SHP77 (cell line): ENCODE results near the gene HEPACAM.
"Not testable (repeated sequence)": the region's sequence is repeated elsewhere in the genome, so short reads cannot be mapped to it uniquely, and the experiment has no call there.

ENCODE experiments used
- DNase-seq, 2 experiments: peaks; one replicate each; lab custom pipeline; 2025; lab: John Stamatoyannopoulos, UW

Gene HEPACAM

GRCh38 chr11:124935548-124936514 is at the start of gene HEPACAM:
Gene HEPACAM (minus strand): TSS chr11:124936047. CDS start chr11:124936006, 41 bp downstream.
- DNase-seq: no peak

DNA sequence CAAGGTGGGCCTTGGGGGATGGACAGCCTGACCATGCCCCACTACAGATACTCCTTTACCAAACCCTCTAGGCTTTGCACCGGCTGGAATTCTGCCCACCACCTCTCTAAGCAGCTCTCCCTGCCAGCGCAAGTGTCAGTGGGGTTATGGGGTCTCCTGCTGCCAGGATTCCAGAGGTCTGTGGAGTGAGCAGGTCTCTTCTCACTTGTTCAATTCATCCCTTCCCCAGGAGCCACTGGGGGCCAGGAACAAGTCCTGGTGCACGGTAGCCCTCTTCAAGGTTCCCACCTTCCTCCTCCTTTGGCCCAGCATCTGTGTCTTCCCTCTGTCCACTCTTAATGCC is 48.6 kb upstream of the HEPACAM start:
- no peak for DNase-seq

DNA sequence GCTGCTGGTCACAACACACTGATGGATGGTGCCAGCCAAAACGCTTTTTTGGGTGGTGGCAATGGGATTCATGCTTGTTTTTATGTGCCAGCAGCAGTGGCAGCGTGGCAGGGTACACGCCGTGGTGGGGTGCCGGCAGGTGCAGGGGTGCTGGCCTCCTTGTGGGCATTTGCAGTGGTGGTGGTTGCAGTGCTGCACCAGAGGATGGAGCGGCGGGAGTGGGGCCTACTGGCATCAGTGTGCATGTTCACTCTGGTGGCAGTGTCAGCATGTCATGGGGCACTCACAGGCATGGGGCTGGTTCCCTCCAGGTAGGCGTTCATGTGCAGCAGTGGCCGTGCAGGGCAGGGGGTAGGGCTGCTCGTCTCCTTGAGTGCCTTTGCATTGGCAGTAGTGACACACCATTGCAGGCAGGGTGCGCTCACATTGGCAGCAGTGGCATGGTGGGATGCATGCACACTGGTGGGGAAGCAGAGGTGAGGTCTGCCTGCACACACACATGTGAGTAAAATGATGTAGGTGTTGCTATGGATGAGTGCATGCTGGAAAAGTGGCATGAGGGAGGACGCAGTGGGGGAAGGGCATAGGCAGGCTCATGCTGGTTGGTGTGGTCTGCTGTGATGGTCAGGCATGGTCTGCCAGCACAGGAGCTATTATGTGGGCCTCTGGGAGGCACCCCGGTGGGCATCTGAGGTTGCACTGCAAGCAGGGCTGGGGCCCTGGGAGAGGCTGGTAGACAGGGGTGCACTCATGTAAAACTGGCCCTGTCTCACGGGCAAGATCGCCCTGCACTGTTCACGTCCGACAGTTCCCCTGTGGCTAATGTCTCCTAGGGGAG is 48.0 kb upstream of the HEPACAM start:
- no peak for DNase-seq

DNA sequence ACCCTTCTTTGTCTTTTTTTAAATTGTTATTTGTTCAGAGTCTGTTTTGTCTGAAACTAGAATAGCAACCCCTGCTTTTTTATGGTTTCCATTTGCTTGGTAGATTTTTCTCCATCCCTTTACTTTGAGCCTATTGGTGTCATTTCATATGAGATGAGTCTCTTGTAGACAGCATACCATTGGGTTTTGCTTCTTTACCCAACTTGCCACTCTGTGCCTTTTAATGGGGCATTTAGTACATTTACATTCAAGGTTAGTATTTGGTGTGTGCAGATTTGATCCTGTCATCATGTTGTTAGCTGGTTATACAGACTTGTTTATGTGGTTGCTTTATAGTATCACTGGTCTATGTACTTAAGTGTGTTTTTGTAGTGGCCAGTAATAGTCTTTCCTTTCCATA is 46.2 kb upstream of the HEPACAM start:
- DNase-seq: no peak

GRCh38 chr11:124978316-124978715 is 42.5 kb upstream of the HEPACAM start:
- no peak for DNase-seq

DNA sequence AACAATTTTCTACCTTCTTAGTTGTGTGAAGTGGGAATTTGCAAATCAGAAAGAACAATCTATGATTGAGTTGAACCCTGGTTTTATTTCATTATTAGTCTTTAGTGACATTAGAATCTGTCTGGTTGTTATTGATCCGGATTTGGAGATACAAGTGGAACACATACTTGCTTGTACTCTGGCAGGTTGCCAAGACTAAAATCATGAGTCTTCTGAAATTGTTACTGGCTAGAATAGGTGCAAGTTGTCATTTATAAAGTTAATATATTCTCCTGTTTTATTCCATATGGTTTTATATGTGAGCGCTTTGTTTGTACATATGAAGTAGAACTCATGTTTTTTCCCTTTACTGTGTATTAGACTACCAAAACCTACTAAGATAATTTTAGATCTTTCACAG is 41.2 kb upstream of the HEPACAM start:
- no peak for DNase-seq

GRCh38 chr11:124976531-124976930 is 40.7 kb upstream of the HEPACAM start:
- no peak for DNase-seq

DNA sequence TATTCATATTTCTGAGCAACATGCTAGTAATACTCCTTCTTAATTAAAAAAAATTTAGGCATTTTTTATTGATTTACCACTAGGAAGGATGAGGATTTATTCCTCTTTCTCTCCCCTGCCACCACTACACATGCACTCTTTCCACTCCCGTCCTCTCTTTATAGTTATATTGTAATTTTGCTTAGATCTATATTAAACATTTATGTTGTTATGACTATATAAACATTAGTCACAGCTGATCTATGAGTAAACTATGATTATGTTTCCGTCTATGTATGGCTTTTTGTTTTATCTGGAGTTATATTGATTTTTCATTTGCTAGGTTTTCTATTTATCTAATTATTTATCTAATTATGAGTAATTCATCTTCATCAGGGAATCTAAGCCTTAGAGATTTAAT is 36.0 kb upstream of the HEPACAM start:
- no peak for DNase-seq

DNA sequence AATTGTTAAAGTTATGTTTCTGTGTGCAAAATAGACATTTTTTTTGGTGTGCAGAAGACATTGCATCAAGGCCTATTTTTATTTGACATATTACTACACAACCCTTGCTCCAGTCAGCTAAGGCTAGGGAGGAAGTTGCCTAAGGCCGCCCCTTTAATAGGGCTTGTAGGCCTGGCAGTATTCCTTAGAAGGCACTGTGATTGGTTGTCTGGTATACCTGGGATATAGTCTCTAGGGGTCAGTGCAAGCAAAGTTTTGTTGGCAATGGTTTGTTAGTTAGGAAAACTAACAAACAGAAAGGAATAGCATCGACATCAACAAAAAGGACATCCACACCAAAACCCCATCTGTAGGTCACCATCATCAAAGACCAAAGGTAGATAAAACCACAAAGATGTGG is 35.1 kb upstream of the HEPACAM start:
- DNase-seq: no peak

DNA sequence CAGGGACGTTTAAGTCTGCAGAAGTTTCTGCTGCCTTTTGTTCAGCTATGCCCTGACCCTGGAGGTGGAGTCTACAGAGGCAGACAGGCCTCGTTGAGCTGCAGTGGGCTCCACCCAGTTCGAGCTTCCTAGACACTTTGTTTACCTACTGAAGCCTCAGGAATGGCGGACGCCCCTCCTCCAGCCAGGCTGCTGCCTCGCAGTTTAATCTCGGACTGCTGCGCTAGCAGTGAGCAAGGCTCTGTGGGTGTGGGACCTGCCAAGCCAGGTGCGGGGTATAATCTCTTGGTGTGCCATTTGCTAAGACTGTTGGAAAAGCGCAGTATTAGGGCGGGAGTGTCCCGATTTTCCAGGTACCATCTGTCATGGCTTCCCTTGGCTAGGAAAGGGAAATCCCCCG is 32.4 kb upstream of the HEPACAM start:
- not testable (repeated sequence) for DNase-seq

DNA sequence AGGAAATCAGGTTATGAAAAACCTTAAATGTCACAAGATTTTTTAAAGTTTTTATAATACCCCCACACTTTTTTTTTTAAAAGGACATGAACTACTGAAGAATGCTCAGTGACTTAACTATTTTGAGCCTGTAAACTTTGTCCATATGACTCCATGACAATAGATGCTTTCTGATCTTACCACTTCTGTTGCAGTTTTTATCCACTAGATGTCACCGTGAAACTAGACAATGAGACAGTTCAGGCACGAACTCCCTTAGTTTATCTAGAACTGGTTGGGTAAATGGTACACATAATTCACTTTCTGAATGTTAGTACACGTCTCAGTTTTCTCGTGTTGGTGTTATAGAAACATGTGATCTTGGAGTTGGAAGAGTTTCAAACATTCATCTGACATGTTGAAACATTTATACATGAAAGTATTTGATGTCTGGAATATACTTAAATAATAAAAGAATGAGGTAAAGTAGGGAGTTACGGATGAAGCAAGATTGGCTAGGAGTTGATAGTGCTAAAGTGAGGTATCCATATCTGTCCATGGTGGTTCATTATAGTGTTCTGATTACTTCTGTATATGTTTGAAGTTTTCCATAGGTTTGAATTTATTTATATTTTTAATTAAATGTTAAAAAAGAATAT is 26.2 kb upstream of the HEPACAM start:
- DNase-seq: peak; percentile 6 to 37

DNA sequence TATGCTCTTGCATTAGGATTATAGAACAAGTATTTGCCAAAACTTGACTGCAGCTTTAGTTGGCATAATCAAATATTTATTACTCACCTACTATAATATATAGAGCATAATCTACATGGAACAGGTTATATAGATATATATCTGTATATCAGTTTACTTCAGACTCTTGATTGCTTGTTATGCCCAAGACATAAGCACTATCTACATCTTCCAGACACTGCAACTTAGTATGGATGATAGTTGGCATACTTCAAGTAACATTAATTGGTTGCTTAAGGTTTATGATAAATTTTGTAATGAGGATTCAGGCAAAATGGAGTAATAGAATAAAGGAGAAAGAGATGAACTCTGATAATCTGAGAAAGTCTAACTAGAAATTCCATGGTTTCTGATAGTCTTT is 19.2 kb upstream of the HEPACAM start:
- DNase-seq: no peak

DNA sequence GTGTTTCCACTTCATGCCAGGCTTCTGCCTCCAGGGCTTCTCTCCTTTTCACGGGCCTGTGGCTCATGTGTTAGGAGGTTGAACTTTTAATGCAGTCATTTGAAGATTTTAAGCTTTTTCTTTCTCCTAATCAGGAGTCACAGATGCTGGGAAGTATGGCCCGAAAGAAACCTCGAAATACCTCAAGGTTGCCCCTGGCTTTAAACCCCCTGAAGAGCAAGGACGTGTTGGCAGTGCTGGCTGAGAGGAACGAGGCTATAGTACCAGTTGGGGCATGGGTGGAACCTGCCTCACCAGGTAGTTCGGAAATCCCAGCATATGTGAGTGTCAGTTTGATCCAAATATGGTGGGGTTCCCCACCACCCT is 18.7 kb upstream of the HEPACAM start:
- no peak for DNase-seq

GRCh38 chr11:124953753-124954589 is 18.1 kb upstream of the HEPACAM start, which contains the start of gene CCDC15:
Gene CCDC15 (plus strand): TSS chr11:124954202. CDS start chr11:124954733, 531 bp downstream.
- DNase-seq: peak; percentile 97 to 98

DNA sequence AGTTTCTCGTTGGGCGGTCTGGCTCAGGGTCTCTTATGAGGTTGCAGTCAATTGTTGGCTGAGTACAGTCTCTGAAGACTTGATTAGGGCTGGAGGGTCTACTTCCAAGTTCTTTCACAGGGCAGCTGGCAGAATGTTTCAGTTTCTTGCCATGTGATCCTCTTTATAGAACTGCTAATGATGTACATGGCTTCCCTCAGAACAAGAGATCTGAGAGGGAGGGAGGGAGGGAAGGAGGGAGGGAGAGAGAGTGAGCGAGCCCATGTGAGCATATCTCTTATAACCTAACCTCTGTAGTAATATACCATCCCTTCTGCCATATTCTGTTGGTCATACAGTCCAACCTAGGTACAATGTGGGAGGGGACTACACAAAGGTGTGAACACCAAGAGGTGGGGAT is 15.5 kb upstream of the HEPACAM start:
- no peak for DNase-seq

DNA sequence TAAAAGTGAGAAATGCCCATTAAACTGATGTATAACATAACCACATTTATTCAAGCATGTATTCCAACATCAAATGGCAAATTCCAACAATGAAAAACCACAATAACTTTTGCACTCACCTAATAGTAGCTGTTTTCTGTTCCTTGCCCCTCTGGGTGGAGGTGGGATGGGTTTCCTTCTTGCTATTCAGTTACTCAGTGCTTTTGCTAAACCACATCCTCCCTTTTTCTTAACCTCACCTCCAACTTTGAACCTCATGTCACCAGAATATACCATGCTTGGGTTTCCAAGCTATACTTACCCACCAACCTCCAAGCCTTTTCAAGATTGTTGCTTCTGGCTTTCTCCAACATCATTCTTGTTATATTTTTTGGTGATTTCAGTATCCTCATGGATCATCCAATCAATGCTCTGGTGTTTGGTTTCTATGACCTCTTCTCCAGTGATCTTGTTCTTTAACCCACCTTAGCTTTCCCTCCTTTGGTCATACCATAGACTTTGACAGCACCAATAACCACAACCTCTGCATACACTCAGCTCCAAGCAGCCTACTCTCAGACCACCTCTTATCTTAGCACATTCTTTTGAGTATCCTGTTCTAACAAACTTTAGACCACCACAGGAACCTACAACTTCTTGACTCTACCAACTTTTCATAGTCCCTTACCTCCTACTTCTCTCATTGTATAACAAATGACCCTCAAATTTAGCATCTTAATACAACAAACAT is 14.9 kb upstream of the HEPACAM start:
- DNase-seq: no peak

- no peak for DNase-seq
Measured at GRCh38 chr11:124946735-124947141, 10.9 kb upstream of the HEPACAM start.

- no peak for DNase-seq
Measured at GRCh38 chr11:124945826-124946225, 10.0 kb upstream of the HEPACAM start.

GRCh38 chr11:124944565-124944964 is 8.7 kb upstream of the HEPACAM start:
- DNase-seq: no peak

- DNase-seq: no peak
Measured at GRCh38 chr11:124943741-124944140, 7.9 kb upstream of the HEPACAM start.

DNA sequence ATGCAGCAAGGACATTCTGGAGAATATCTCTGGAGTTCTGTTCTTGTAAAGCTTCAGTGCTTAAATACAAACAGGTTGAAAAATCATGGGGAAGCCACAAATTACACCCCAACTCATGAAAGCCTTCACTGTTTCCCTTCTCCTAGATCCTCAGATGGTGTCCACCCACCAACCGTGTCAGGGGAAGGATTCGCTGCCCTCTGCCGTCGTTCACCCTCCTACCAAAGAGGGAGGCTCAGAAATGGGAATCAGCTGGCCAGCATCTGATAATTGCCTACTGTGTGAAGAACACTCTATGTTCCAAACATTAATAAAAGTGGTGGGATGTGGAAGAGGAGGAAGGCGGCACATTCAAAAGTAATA is 7.4 kb upstream of the HEPACAM start:
- no peak for DNase-seq
